Uterus (tissue), 4 donors: ENCODE measurements around the gene NAALADL1. TPM values are rescaled to one million over a fixed set of nuclear protein-coding genes. Genes with fewer than 3 reads are reported as not detected.
A peak's percentile ranks its signal among the peaks of the same experiment; 100 is the strongest.

Experiments used
- DNase-seq, 2 donors: peaks; one replicate each; pipeline ENCODE4 v3.0.0-alpha.2; 2019 to 2020
- H3K27ac ChIP-seq, 2 donors: fragments of 200-600 bp; sonication (generic); 1 replicate in 1 of 2; 2 replicates in 1 of 2; pipeline ENCODE4 v1.5.1; 2016 to 2018
- H3K27me3 ChIP-seq, 2 donors: fragments of 200-600 bp; sonication (generic); one replicate each; pipeline ENCODE4 v1.5.1; 2018 to 2019; ENCODE audit warnings: control low read depth in 1 of 2
- H3K36me3 ChIP-seq, 2 donors: fragments of 200-600 bp; sonication (generic); one replicate each; pipeline ENCODE4 v1.5.1; 2019; ENCODE audit warnings: control low read depth in 1 of 2
- H3K4me1 ChIP-seq, 2 donors: fragments of 200-600 bp; sonication (generic); one replicate each; pipeline ENCODE4 v1.5.1; 2018 to 2019; ENCODE audit warnings: control low read depth in 1 of 2
- H3K4me3 ChIP-seq, 2 donors: fragments of 200-600 bp; sonication (generic); 1 replicate in 1 of 2; 2 replicates in 1 of 2; pipeline ENCODE4 v1.5.1; 2018 to 2019; ENCODE audit warnings: mild to moderate bottlenecking in 1 of 2
- H3K9me3 ChIP-seq, 2 donors: fragments of 200-600 bp; sonication (generic); one replicate each; pipeline ENCODE4 v1.5.1; 2019; ENCODE audit warnings: control low read depth in 1 of 2
- CTCF ChIP-seq, 4 experiments: fragments of 200-600 bp in 2 of 4; fragments of 450-650 bp in 2 of 4; sonication (generic) in 2 of 4; IDR thresholded peaks; one replicate each; pipeline ENCODE4 v1.5.1; 2016 to 2019; ENCODE audit warnings: antibody characterized with exemption in 4 of 4, mild to moderate bottlenecking in 2 of 4, moderate library complexity in 1 of 4
- POLR2A ChIP-seq, 2 donors: fragments of 450-650 bp; IDR thresholded peaks; one replicate each; pipeline ENCODE4 v1.6.1; 2016; ENCODE audit warnings: antibody characterized with exemption in 2 of 2, mild to moderate bottlenecking in 1 of 2, moderate library complexity in 1 of 2
- intact Hi-C: fragments of 100-400 bp; cut with DNase I; formaldehyde crosslinking; loops from one replicate; pipeline ENCODE4 v1.15.1; 2023; ENCODE audit warnings: low total_unique reads
- total RNA-seq, 4 donors: library from RNA; depleted of rRNA in 3 of 4; stranded (reverse); fragments of >200 nt in 3 of 4; gene quantifications; one replicate each; pipeline versions ENCODE4 v1.1.0 to v1.2.4, GENCODE V29; 2014 to 2023
- donor health status: DM: yes; HTN: yes; CAD: no.

NAALADL1 gene
- total RNA-seq, 4 donors from 2014 or later, result 0.59 to 37.1 (median 17.6) TPM

GRCh38 chr11:65014726-65015227 lies 43.6 kb downstream of the NAALADL1 start:
- Histone ChIP-seq H3K4me3 (peak overlapping the region; percentile 78 to 90), H3K27me3 (no peaks in the 10 kb centered on the region), H3K27ac (peak overlapping the region; percentile 100), H3K4me1 (peaks cover 0 to 7% of the 10 kb centered on the region in 2 donors), H3K9me3 (no peaks in the 10 kb centered on the region), H3K36me3 (no peaks in the 10 kb centered on the region)
- TF ChIP-seq CTCF (IDR thresholded peaks at IDR 0.05) (no peak), POLR2A (IDR thresholded peaks at IDR 0.05) (no peak)
- DNase-seq, result no peak
- intact Hi-C loops, result no loop called here

GRCh38 chr11:65013888-65014725 lies 44.2 kb downstream of the NAALADL1 start, which contains the start of gene ARL2:
ARL2 (plus strand) TSS chr11:65014160; CDS start chr11:65014208, 48 bp downstream.
- no peaks in the 10 kb centered on the region for H3K9me3 ChIP-seq
- TF ChIP-seq POLR2A (IDR thresholded peaks at IDR 0.05) (peak in 1 of 2 donors; percentile 48), CTCF (IDR thresholded peaks at IDR 0.05) (peak; percentile 71 to 77 (median 76))
- peak within 1 kb of the TSS; percentile 100 for H3K27ac ChIP-seq
- no peaks in the 10 kb centered on the region for H3K27me3 ChIP-seq
- intact Hi-C loops, result no loop called here
- peaks cover 0 to 7% of the 10 kb centered on the region in 2 donors for H3K4me1 ChIP-seq
- H3K4me3 ChIP-seq, result peak within 1 kb of the TSS; percentile 78 to 90
- H3K36me3 ChIP-seq, result no peaks in the 10 kb centered on the region
- peak; percentile 92 to 93 for DNase-seq

- Histone ChIP-seq H3K9me3 (no peaks in the 10 kb centered on the region), H3K27ac (peak overlapping the region; percentile 100), H3K27me3 (no peaks in the 10 kb centered on the region), H3K36me3 (no peaks in the 10 kb centered on the region), H3K4me3 (peak overlapping the region; percentile 78 to 90), H3K4me1 (peaks cover 0 to 7% of the 10 kb centered on the region in 2 donors)
- peak; percentile 92 for DNase-seq
- TF ChIP-seq CTCF (IDR thresholded peaks at IDR 0.05) (peak; percentile 63 to 73 (median 70)), POLR2A (IDR thresholded peaks at IDR 0.05) (peak; percentile 51 to 57)
- intact Hi-C loops, result no loop called here
Measured at GRCh38 chr11:65013130-65013887, 45.0 kb downstream of the NAALADL1 start.

- Histone ChIP-seq H3K4me1 (no peaks in the 10 kb centered on the region), H3K27ac (no peak overlapping the region), H3K4me3 (no peak overlapping the region), H3K9me3 (no peaks in the 10 kb centered on the region), H3K36me3 (no peaks in the 10 kb centered on the region), H3K27me3 (no peaks in the 10 kb centered on the region)
- no peak for TF ChIP-seq CTCF (IDR thresholded peaks at IDR 0.05)
- TF ChIP-seq POLR2A (IDR thresholded peaks at IDR 0.05), result no peak
- intact Hi-C loops, result no loop called here
- DNase-seq, result no peak
Measured at GRCh38 chr11:65008873-65009272, 49.5 kb downstream of the NAALADL1 start.
